SU-DHL-6 (cell line): ENCODE data around the gene HCRTR1.

Experiments
- H2AFZ ChIP-seq: fragments of 200-600 bp; sonication (generic); 2 replicates; pipeline ENCODE4 v1.6.1; 2014; ENCODE audit warnings: low read depth, mild to moderate bottlenecking, moderate library complexity, mixed read lengths, antibody characterized with exemption, low read length; ENCODE audit not compliant: severe bottlenecking
- H3F3A ChIP-seq: fragments of 200-600 bp; shearing (Covaris generic); 2 replicates; pipeline ENCODE4 v1.6.0; 2016; ENCODE audit warnings: antibody characterized with exemption, mild to moderate bottlenecking; ENCODE audit not compliant: insufficient read depth
- H3K27ac ChIP-seq: fragments of 200-600 bp; sonication (generic); 2 replicates; pipeline ENCODE4 v1.5.1; 2016; ENCODE audit warnings: low read depth, mild to moderate bottlenecking, low read length, moderate library complexity, mixed read lengths
- H3K27me3 ChIP-seq: fragments of 200-600 bp; sonication (generic), shearing (Covaris generic); 2 replicates; pipeline ENCODE4 v1.6.0; 2014; ENCODE audit warnings: mild to moderate bottlenecking, low read length
- H3K36me3 ChIP-seq: fragments of 200-600 bp; sonication (generic); 2 replicates; pipeline ENCODE4 v1.6.1; 2014; ENCODE audit warnings: mild to moderate bottlenecking, low read length, mixed read lengths
- H3K4me2 ChIP-seq: fragments of 300-600, 200-600 bp; shearing (Covaris generic), sonication (generic); 2 replicates; pipeline ENCODE4 v1.6.0; 2014; ENCODE audit warnings: low read length, low read depth, mild to moderate bottlenecking; ENCODE audit not compliant: poor library complexity, severe bottlenecking
- H3K4me3 ChIP-seq: fragments of 200-600 bp; sonication (generic); 2 replicates; pipeline ENCODE4 v1.5.1; 2014; ENCODE audit warnings: antibody characterized with exemption, low read length, mild to moderate bottlenecking, mixed read lengths; ENCODE audit not compliant: insufficient read depth, poor library complexity, severe bottlenecking
- H3K79me2 ChIP-seq: fragments of 200-600 bp; sonication (generic); 2 replicates; pipeline ENCODE4 v1.6.1; 2014; ENCODE audit warnings: mild to moderate bottlenecking, low read length, moderate library complexity; ENCODE audit not compliant: insufficient read depth
- H3K9ac ChIP-seq: fragments of 200-600 bp; sonication (generic); 2 replicates; pipeline ENCODE4 v1.7.0; 2014; ENCODE audit warnings: mild to moderate bottlenecking, low read length
- H3K9me2 ChIP-seq: fragments of 200-600 bp; sonication (generic); replicated peaks from 2 replicates; pipeline ENCODE4 v1.6.1; 2014; ENCODE audit warnings: low read length; ENCODE audit not compliant: insufficient read depth
- H3K9me3 ChIP-seq: fragments of 200-600 bp; sonication (generic); 2 replicates; pipeline ENCODE4 v1.6.1; 2014; ENCODE audit warnings: low read length, mixed read lengths; ENCODE audit not compliant: insufficient read depth
- H4K20me1 ChIP-seq: fragments of 200-600 bp; sonication (generic); 2 replicates; pipeline ENCODE4 v1.6.1; 2014; ENCODE audit warnings: low read depth, mild to moderate bottlenecking, antibody characterized with exemption, low read length, moderate library complexity, mixed read lengths
- EZH2phosphoT487 ChIP-seq: fragments of 200-600 bp; sonication (generic), shearing (Covaris generic); conservative IDR thresholded peaks from 2 replicates; pipeline ENCODE4 v1.6.1; 2018; ENCODE audit warnings: mild to moderate bottlenecking, antibody characterized with exemption, low read length, moderate library complexity, mixed read lengths
- TF ChIP-seq, protein P1 (sequence below): fragments of 200-600 bp; sonication (generic); IDR thresholded peaks from one replicate; pipeline ENCODE4 v1.5.1; 2017; ENCODE audit warnings: antibody characterized with exemption, mild to moderate bottlenecking, low read length, moderate library complexity; ENCODE audit not compliant: insufficient read depth, poor library complexity, severe bottlenecking

The HCRTR1 gene

DNA sequence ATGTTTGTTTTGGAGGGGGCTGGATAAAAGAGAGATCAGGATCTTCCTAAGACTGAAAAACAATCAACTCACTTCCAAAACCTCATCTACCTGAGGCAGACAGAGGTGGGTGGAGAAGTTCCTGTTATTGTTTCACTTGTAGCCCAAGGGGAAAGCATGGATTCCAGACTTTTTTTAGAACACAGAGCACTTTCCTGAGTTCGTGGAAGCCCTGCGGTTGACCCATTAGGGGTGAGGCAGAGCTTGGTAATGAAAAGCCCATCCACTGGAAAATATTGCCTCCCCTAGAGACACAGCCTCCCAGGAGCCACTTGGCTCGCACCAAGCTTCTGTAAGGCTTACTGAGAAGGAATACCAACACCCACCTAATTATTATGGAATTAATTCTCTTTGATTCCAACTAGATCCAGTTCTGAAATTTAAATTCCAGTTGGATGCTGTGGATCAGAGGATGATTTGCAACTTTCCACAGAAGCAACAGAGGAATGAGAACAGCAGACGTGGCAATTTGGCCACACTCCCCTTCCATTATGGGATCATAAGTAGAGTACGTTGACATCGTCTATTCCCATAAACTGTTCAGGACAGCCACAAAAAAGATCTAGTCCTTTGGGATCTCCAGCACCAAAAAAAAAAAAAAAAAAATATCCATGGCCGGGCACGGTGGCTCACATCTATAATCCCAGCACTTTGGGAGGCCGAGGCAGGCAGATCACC lies 31.3 kb downstream of the HCRTR1 start:
- Histone ChIP-seq H3K36me3 (no peaks in the 10 kb centered on the region), H3K79me2 (peaks cover 7% of the 10 kb centered on the region; the same call in 1 of the 2 replicates), H4K20me1 (no peaks in the 10 kb centered on the region), H3K9ac (no peak overlapping the region), H3K9me3 (no peaks in the 10 kb centered on the region), H3F3A (peaks cover 6% of the 10 kb centered on the region; the same call in 1 of the 2 replicates), H3K27me3 (no peaks in the 10 kb centered on the region; the same call in 1 of the 2 replicates), H3K4me3 (no peak overlapping the region), H3K4me2 (no peak overlapping the region), H2AFZ (no peak overlapping the region), H3K9me2 (no peaks in the 10 kb centered on the region), H3K27ac (no peak overlapping the region)
- TF ChIP-seq, protein P1, sequence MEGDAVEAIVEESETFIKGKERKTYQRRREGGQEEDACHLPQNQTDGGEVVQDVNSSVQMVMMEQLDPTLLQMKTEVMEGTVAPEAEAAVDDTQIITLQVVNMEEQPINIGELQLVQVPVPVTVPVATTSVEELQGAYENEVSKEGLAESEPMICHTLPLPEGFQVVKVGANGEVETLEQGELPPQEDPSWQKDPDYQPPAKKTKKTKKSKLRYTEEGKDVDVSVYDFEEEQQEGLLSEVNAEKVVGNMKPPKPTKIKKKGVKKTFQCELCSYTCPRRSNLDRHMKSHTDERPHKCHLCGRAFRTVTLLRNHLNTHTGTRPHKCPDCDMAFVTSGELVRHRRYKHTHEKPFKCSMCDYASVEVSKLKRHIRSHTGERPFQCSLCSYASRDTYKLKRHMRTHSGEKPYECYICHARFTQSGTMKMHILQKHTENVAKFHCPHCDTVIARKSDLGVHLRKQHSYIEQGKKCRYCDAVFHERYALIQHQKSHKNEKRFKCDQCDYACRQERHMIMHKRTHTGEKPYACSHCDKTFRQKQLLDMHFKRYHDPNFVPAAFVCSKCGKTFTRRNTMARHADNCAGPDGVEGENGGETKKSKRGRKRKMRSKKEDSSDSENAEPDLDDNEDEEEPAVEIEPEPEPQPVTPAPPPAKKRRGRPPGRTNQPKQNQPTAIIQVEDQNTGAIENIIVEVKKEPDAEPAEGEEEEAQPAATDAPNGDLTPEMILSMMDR: no peak
- TF ChIP-seq EZH2phosphoT487: no peak

GRCh38 chr1:31650161-31651088 lies 32.9 kb downstream of the HCRTR1 start:
- no peaks in the 10 kb centered on the region for H3K36me3 ChIP-seq
- no peaks in the 10 kb centered on the region for H4K20me1 ChIP-seq
- no peaks in the 10 kb centered on the region for H3K9me3 ChIP-seq
- no peak overlapping the region for H3K9ac ChIP-seq
- no peak overlapping the region for H2AFZ ChIP-seq
- H3K9me2 ChIP-seq: no peaks in the 10 kb centered on the region
- no peak overlapping the region for H3K4me2 ChIP-seq
- H3K27ac ChIP-seq: no peak overlapping the region
- TF ChIP-seq, protein P1: no peak
- TF ChIP-seq EZH2phosphoT487: no peak
- no peaks in the 10 kb centered on the region; the same call in 1 of the 2 replicates for H3K27me3 ChIP-seq
- H3K79me2 ChIP-seq: no peaks in the 10 kb centered on the region
- H3K4me3 ChIP-seq: no peak overlapping the region
- H3F3A ChIP-seq: peaks cover 5% of the 10 kb centered on the region; the same call in 1 of the 2 replicates

GRCh38 chr1:31651089-31651420 lies 33.6 kb downstream of the HCRTR1 start:
- no peak overlapping the region for H3K4me2 ChIP-seq
- H3K36me3 ChIP-seq: no peaks in the 10 kb centered on the region
- H3K27me3 ChIP-seq: no peaks in the 10 kb centered on the region; the same call in 1 of the 2 replicates
- no peaks in the 10 kb centered on the region for H3K9me2 ChIP-seq
- TF ChIP-seq, protein P1: no peak
- no peak for TF ChIP-seq EZH2phosphoT487
- no peak overlapping the region for H3K4me3 ChIP-seq
- H3F3A ChIP-seq: no peaks in the 10 kb centered on the region; the same call in 1 of the 2 replicates
- no peaks in the 10 kb centered on the region for H3K79me2 ChIP-seq
- H2AFZ ChIP-seq: no peak overlapping the region
- no peaks in the 10 kb centered on the region for H3K9me3 ChIP-seq
- no peaks in the 10 kb centered on the region for H4K20me1 ChIP-seq
- no peak overlapping the region for H3K27ac ChIP-seq
- H3K9ac ChIP-seq: no peak overlapping the region
